Activated CD8-positive, alpha-beta T cell treated with anti-CD3 and anti-CD28 coated beads for 36 hours (primary cell): ENCODE measurements around the gene NUP98. TPM values are rescaled to one million over a fixed set of nuclear protein-coding genes. Genes with fewer than 3 reads are reported as not detected.
"Not testable (repeated sequence)": the region's sequence is repeated elsewhere in the genome, so short reads cannot be mapped to it uniquely, and the experiment has no call there.

Source experiments
- ATAC-seq: fragments of 200-7000 bp; cut with Tn5 transposase; one replicate; pipeline ENCODE4 v1.10.0; 2021; ENCODE audit warnings: mild to moderate bottlenecking, moderate library complexity
- CTCF ChIA-PET: fragments of 350-600 bp; sonication (Branson Sonifier 250); formaldehyde crosslinking; loops from one replicate; lab custom pipeline; 2021; ENCODE audit warnings: antibody characterized with exemption; lab: Charles Lee
- POLR2A ChIA-PET: fragments of 350-600 bp; sonication (Branson Sonifier 250); formaldehyde crosslinking; loops from one replicate; lab custom pipeline; 2021; ENCODE audit warnings: antibody characterized with exemption; lab: Charles Lee
- DNase-seq: peaks from one replicate; pipeline ENCODE4 v3.0.0-alpha.2; 2020
- H3K27ac Mint-ChIP-seq: one replicate; pipeline ENCODE4 v1.8.0; 2021; ENCODE audit warnings: mild to moderate bottlenecking, mixed read lengths
- H3K27me3 Mint-ChIP-seq: one replicate; pipeline ENCODE4 v1.8.0; 2021; ENCODE audit warnings: mixed read lengths
- H3K36me3 Mint-ChIP-seq: one replicate; pipeline ENCODE4 v1.8.0; 2021; ENCODE audit warnings: low read depth, mixed read lengths
- H3K4me1 Mint-ChIP-seq: one replicate; pipeline ENCODE4 v1.8.0; 2021; ENCODE audit warnings: low read depth, mixed read lengths
- H3K4me3 Mint-ChIP-seq: one replicate; pipeline ENCODE4 v1.8.0; 2021; ENCODE audit warnings: mild to moderate bottlenecking, moderate library complexity, mixed read lengths
- H3K9me3 Mint-ChIP-seq: one replicate; pipeline ENCODE4 v1.8.0; 2021; ENCODE audit warnings: mixed read lengths
- CTCF ChIP-seq: fragments of 200-600 bp; IDR thresholded peaks from one replicate; pipeline ENCODE4 v1.8.0; 2022; ENCODE audit warnings: antibody characterized with exemption, mild to moderate bottlenecking
- intact Hi-C: fragments of 100-400 bp; cut with micrococcal nuclease; formaldehyde crosslinking; loops from one replicate; pipeline ENCODE4 v1.10.0; 2022
- total RNA-seq, 2 experiments: library from RNA; stranded (reverse); gene quantifications; one replicate each; pipeline ENCODE4 v1.2.3, GENCODE V29; 2021

The NUP98 gene
- total RNA-seq, 2 experiments from 2014 or later = 88.4 to 89.9 TPM

GRCh38 chr11:3645552-3645951, 151.8 kb downstream of the NUP98 start:
- ATAC-seq (no peak), DNase-seq (no peak)
- H3K4me1 Mint-ChIP-seq = peaks cover 9% of the 10 kb centered on the region
- no peak overlapping the region for H3K4me3 Mint-ChIP-seq
- no peak for TF ChIP-seq CTCF
- intact Hi-C loops = no loop called here
- ChIA-PET POLR2A (no interaction called here), CTCF (no interaction called here)
- H3K27ac Mint-ChIP-seq = no peak overlapping the region
- H3K9me3 Mint-ChIP-seq = no peaks in the 10 kb centered on the region
- peaks cover 51% of the 10 kb centered on the region for H3K27me3 Mint-ChIP-seq
- no peaks in the 10 kb centered on the region for H3K36me3 Mint-ChIP-seq

GRCh38 chr11:3644817-3645235, 152.5 kb downstream of the NUP98 start, which contains the start of gene ART1:
ART1 (plus strand) TSS chr11:3645128; CDS start chr11:3659214, 14,086 bp downstream.
- intact Hi-C loops = no loop called here
- Mint-ChIP-seq H3K9me3 (no peaks in the 10 kb centered on the region), H3K27me3 (peaks cover 51% of the 10 kb centered on the region), H3K4me3 (no peak within 1 kb of the TSS), H3K36me3 (no peaks in the 10 kb centered on the region), H3K4me1 (peaks cover 9% of the 10 kb centered on the region), H3K27ac (no peak within 1 kb of the TSS)
- ChIA-PET POLR2A (no interaction called here), CTCF (no interaction called here)
- DNase-seq (no peak), ATAC-seq (peak; percentile 17)
- no peak for TF ChIP-seq CTCF

GRCh38 chr11:3643102-3643546, 154.2 kb downstream of the NUP98 start:
- H3K4me3 Mint-ChIP-seq, DNase-seq: not testable (repeated sequence)

GRCh38 chr11:3642071-3642951, 155.0 kb downstream of the NUP98 start:
- DNase-seq = peak; percentile 52
- Mint-ChIP-seq H3K4me3 (peak overlapping the region; percentile 44), H3K27me3 (peaks cover 43% of the 10 kb centered on the region), H3K9me3 (no peaks in the 10 kb centered on the region), H3K27ac (no peak overlapping the region), H3K4me1 (peaks cover 9% of the 10 kb centered on the region), H3K36me3 (no peaks in the 10 kb centered on the region)
- ChIA-PET POLR2A (interaction anchor here (1.7 kb wide), 1 partner anchor 17 kb away, joined by 5 read pairs; no protein-coding TSS in a partner anchor), CTCF (no interaction called here)
- peak; percentile 89 for ATAC-seq
- no peak for TF ChIP-seq CTCF
- intact Hi-C loops = no loop called here

More at GRCh38 chr11:3643102-3643546, 154.2 kb downstream of the NUP98 start:
- H3K27ac Mint-ChIP-seq, CTCF ChIA-PET, intact Hi-C loops, ATAC-seq, H3K36me3 Mint-ChIP-seq, H3K4me1 Mint-ChIP-seq, H3K9me3 Mint-ChIP-seq: not testable (repeated sequence)
- POLR2A ChIA-PET = interaction anchor here (1.7 kb wide), 1 partner anchor 18 kb away, joined by 5 read pairs; no protein-coding TSS in a partner anchor
- peaks cover 43% of the 10 kb centered on the region for H3K27me3 Mint-ChIP-seq

- H3K9me3 Mint-ChIP-seq = no peaks in the 10 kb centered on the region
- H3K4me3 Mint-ChIP-seq = peak within 1 kb of the TSS; percentile 44
- CTCF ChIA-PET = no interaction called here
- no peak for TF ChIP-seq CTCF
- H3K27ac Mint-ChIP-seq = no peak within 1 kb of the TSS
- intact Hi-C loops = no loop called here
- ATAC-seq = no peak
- POLR2A ChIA-PET = no interaction called here
- no peaks in the 10 kb centered on the region for H3K36me3 Mint-ChIP-seq
- peaks cover 9% of the 10 kb centered on the region for H3K4me1 Mint-ChIP-seq
- DNase-seq = no peak
- H3K27me3 Mint-ChIP-seq = peaks cover 42% of the 10 kb centered on the region
These were observed 155.7 kb downstream of the NUP98 start, which contains the start of gene ART5 for GRCh38 chr11:3641701-3642070. ART5 (minus strand) TSS chr11:3641992; CDS start chr11:3641862, 130 bp downstream.
